Parathyroid adenoma (tissue), 2 donors: Measurements from ENCODE around the gene ITGB1BP2.
"Not testable (repeated sequence)": the region's sequence is repeated elsewhere in the genome, so short reads cannot be mapped to it uniquely, and the experiment has no call there.

Experiments
- H2AFZ ChIP-seq: fragments of 300-600 bp; sonication (generic); one replicate; pipeline ENCODE4 v1.7.0; 2017; ENCODE audit warnings: antibody characterized with exemption, mild to moderate bottlenecking
- H3K27ac ChIP-seq: fragments of 300-600 bp; sonication (generic); one replicate; pipeline ENCODE4 v1.7.0; 2017
- H3K27me3 ChIP-seq: fragments of 300-600 bp; sonication (generic); one replicate; pipeline ENCODE4 v1.7.0; 2017; ENCODE audit warnings: low read length; ENCODE audit not compliant: control insufficient read depth, insufficient read depth
- H3K36me3 ChIP-seq: fragments of 300-600 bp; sonication (generic); one replicate; pipeline ENCODE4 v1.7.0; 2017; ENCODE audit warnings: low read length; ENCODE audit not compliant: control insufficient read depth, insufficient read depth
- H3K4me1 ChIP-seq: fragments of 300-600 bp; sonication (generic); one replicate; pipeline ENCODE4 v1.7.0; 2017; ENCODE audit warnings: control low read depth
- H3K4me2 ChIP-seq: fragments of 300-600 bp; sonication (generic); one replicate; pipeline ENCODE4 v1.7.0; 2017; ENCODE audit warnings: low read length
- H3K4me3 ChIP-seq: fragments of 300-600 bp; sonication (generic); one replicate; pipeline ENCODE4 v1.7.0; 2017; ENCODE audit warnings: low read depth, low read length
- H3K79me2 ChIP-seq: fragments of 300-600 bp; sonication (generic); one replicate; pipeline ENCODE4 v1.7.0; 2017; ENCODE audit warnings: control low read depth
- H3K9ac ChIP-seq: fragments of 300-600 bp; sonication (generic); one replicate; pipeline ENCODE4 v1.7.0; 2017; ENCODE audit warnings: mild to moderate bottlenecking
- H3K9me3 ChIP-seq: fragments of 300-600 bp; sonication (generic); one replicate; pipeline ENCODE4 v1.7.0; 2017; ENCODE audit warnings: low read length; ENCODE audit not compliant: control insufficient read depth
- CTCF ChIP-seq: fragments of 300-600 bp; sonication (generic); IDR thresholded peaks from one replicate; pipeline ENCODE4 v1.7.0; 2017; ENCODE audit warnings: antibody characterized with exemption, mild to moderate bottlenecking
- donor health status: primary hyperparathyroidism.

The ITGB1BP2 gene

DNA sequence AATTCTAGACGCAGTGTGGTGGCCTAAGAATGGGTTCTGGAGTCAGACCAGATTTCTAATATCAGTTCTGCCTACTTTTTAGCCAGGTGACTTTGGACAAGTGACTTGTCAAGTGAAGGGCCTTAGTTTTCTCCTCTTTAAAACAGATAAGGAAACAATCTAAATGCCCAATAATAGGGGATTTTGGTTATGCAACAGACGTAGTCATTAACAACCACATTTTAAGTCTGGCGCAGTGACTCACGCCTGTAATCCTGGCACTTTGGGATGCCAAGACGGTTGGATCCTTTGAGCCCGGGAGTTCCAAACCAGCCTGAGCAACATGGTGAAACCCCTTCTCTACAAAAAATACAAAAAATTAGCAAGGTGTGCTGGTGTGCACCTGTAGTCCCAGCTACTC lies 45.5 kb upstream of the ITGB1BP2 start:
- peaks cover 4% of the 10 kb centered on the region for H3K4me1 ChIP-seq
- H3K27me3 ChIP-seq: no peaks in the 10 kb centered on the region
- peak overlapping the region; percentile 86 for H2AFZ ChIP-seq
- H3K79me2 ChIP-seq: no peaks in the 10 kb centered on the region
- H3K4me3 ChIP-seq: no peak overlapping the region
- no peak overlapping the region for H3K4me2 ChIP-seq
- no peaks in the 10 kb centered on the region for H3K36me3 ChIP-seq
- H3K9me3 ChIP-seq: no peaks in the 10 kb centered on the region
- TF ChIP-seq CTCF: no peak
- no peak overlapping the region for H3K27ac ChIP-seq
- no peak overlapping the region for H3K9ac ChIP-seq

DNA sequence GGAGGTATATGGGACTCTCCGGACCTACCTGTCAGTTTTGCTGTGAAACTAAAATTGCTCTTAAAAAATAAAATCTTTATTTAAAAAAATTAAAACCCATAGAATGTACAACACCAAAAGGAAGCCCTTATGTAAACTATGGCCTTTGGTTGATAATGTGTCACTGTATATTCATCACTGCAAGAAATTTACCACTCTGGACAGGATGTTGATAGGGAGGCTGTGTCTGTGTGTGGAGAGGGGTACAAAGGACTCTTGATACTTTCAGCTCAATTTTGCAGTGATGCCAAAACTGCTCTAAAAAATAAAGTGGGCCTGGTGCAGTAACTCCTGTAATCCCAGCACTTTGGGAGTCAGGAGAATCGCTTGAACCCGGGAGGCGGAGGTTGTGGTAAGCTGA lies 44.7 kb upstream of the ITGB1BP2 start:
- Histone ChIP-seq H3K4me1 (peaks cover 4% of the 10 kb centered on the region), H3K79me2 (no peaks in the 10 kb centered on the region), H2AFZ (no peak overlapping the region), H3K4me3 (no peak overlapping the region), H3K9me3 (no peaks in the 10 kb centered on the region), H3K27me3 (no peaks in the 10 kb centered on the region), H3K4me2 (no peak overlapping the region), H3K36me3 (no peaks in the 10 kb centered on the region), H3K9ac (no peak overlapping the region), H3K27ac (no peak overlapping the region)
- TF ChIP-seq CTCF: no peak

DNA sequence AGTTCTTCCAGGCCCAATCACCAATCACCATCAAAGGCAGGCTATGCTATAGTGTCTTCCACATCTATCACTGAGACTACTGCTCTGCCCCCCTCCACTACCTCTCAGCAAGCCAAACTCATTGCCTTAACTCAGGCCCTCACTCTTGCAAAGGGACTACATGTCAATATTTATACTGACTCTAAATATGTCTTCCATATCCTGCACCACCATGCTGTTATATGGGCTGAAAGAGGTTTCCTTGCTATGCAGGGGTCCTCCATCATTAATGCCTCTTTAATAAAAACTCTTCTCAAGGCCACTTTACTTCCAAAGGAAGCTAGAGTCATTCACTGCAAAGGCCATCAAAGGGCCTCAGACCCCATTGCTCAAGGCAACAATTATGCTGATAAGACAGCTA lies 32.9 kb upstream of the ITGB1BP2 start:
- not testable (repeated sequence) for H3K27ac ChIP-seq, H3K9me3 ChIP-seq, H3K4me1 ChIP-seq, H3K36me3 ChIP-seq, H2AFZ ChIP-seq, H3K4me3 ChIP-seq, H3K9ac ChIP-seq, H3K79me2 ChIP-seq, H3K4me2 ChIP-seq, H3K27me3 ChIP-seq

GRCh38 chrX:71269801-71270395 lies 31.7 kb upstream of the ITGB1BP2 start:
- no peak overlapping the region for H3K4me3 ChIP-seq
- no peaks in the 10 kb centered on the region for H3K79me2 ChIP-seq
- H3K9me3 ChIP-seq: no peaks in the 10 kb centered on the region
- H2AFZ ChIP-seq: no peak overlapping the region
- H3K27ac ChIP-seq: no peak overlapping the region
- H3K4me2 ChIP-seq: no peak overlapping the region
- H3K27me3 ChIP-seq: no peaks in the 10 kb centered on the region
- no peaks in the 10 kb centered on the region for H3K4me1 ChIP-seq
- TF ChIP-seq CTCF: no peak
- H3K36me3 ChIP-seq: no peaks in the 10 kb centered on the region
- no peak overlapping the region for H3K9ac ChIP-seq

DNA sequence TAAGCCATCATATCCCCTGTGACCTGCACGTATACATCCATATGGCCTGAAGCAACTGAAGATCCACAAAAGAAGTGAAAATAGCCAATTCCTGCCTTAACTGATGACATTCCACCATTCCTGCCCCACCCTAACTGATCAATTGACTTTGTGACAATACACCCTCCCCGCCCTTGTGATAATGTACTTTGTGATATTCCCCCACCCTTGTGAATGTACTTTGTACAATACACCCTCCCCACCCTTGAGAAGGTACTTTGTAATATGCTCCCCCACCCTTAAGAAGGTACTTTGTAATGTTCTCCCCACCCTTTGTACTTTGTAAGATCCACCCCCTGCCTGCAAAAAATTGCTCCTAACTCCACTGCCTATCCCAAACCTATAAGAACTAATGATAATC lies 29.2 kb upstream of the ITGB1BP2 start:
- H2AFZ ChIP-seq, H3K9ac ChIP-seq, H3K4me3 ChIP-seq, H3K79me2 ChIP-seq, H3K4me2 ChIP-seq, H3K27ac ChIP-seq, H3K36me3 ChIP-seq, H3K27me3 ChIP-seq, H3K4me1 ChIP-seq, H3K9me3 ChIP-seq: not testable (repeated sequence)

- H2AFZ ChIP-seq, H3K27ac ChIP-seq, H3K9me3 ChIP-seq, H3K36me3 ChIP-seq, H3K9ac ChIP-seq, H3K4me3 ChIP-seq, H3K4me2 ChIP-seq, H3K4me1 ChIP-seq, H3K27me3 ChIP-seq, H3K79me2 ChIP-seq: not testable (repeated sequence)
Observed at GRCh38 chrX:71281300-71281699, 20.2 kb upstream of the ITGB1BP2 start.
